Neural cell (in vitro differentiated cells): ENCODE results near the gene ANTXR1.

ENCODE experiments used
- EP300 ChIP-seq: fragments of 450-650 bp; conservative IDR thresholded peaks from 2 replicates; pipeline ENCODE4 v1.6.1; 2014; ENCODE audit warnings: antibody characterized with exemption, mild to moderate bottlenecking, moderate library complexity; ENCODE audit not compliant: poor library complexity, severe bottlenecking
- TF ChIP-seq, protein P1 (sequence below): fragments of 450-650 bp; IDR thresholded peaks from 2 replicates; pipeline ENCODE4 v1.5.1; 2014; ENCODE audit warnings: antibody characterized with exemption, mild to moderate bottlenecking, moderate library complexity; ENCODE audit not compliant: poor library complexity, severe bottlenecking

GRCh38 chr2:69180974-69181373 is 168.0 kb downstream of the ANTXR1 start:
- no peak for TF ChIP-seq EP300
- TF ChIP-seq, protein P1, sequence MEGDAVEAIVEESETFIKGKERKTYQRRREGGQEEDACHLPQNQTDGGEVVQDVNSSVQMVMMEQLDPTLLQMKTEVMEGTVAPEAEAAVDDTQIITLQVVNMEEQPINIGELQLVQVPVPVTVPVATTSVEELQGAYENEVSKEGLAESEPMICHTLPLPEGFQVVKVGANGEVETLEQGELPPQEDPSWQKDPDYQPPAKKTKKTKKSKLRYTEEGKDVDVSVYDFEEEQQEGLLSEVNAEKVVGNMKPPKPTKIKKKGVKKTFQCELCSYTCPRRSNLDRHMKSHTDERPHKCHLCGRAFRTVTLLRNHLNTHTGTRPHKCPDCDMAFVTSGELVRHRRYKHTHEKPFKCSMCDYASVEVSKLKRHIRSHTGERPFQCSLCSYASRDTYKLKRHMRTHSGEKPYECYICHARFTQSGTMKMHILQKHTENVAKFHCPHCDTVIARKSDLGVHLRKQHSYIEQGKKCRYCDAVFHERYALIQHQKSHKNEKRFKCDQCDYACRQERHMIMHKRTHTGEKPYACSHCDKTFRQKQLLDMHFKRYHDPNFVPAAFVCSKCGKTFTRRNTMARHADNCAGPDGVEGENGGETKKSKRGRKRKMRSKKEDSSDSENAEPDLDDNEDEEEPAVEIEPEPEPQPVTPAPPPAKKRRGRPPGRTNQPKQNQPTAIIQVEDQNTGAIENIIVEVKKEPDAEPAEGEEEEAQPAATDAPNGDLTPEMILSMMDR = no peak
